ENCODE results near the gene DCUN1D4. TPM values are rescaled to one million over a fixed set of nuclear protein-coding genes. Genes with fewer than 3 reads are reported as not detected.

The DCUN1D4 gene
- total RNA-seq, 1 donor from 2014 or later = 29.5 TPM

GRCh38 chr4:51833236-51833635, 9.7 kb upstream of the DCUN1D4 start:
- Histone ChIP-seq H3K27ac (no peak overlapping the region), H3K4me1 (no peaks in the 10 kb centered on the region), H3K9me3 (no peaks in the 10 kb centered on the region), H3K27me3 (no peaks in the 10 kb centered on the region), H3K4me3 (no peak overlapping the region), H3K36me3 (no peaks in the 10 kb centered on the region)
- intact Hi-C loops (cut with DNase I) = no loop called here
- no peak for TF ChIP-seq CTCF (IDR thresholded peaks at IDR 0.05)
- no peak for DNase-seq (ENCODE audit: low spot score in 2 of 2)

GRCh38 chr4:51835079-51835478, 7.9 kb upstream of the DCUN1D4 start:
- no peak for DNase-seq (ENCODE audit: low spot score in 2 of 2)
- H3K36me3 ChIP-seq = no peaks in the 10 kb centered on the region
- intact Hi-C loops (cut with DNase I) = no loop called here
- H3K9me3 ChIP-seq = no peaks in the 10 kb centered on the region
- TF ChIP-seq CTCF (IDR thresholded peaks at IDR 0.05) = no peak
- H3K27ac ChIP-seq = no peak overlapping the region
- no peaks in the 10 kb centered on the region for H3K27me3 ChIP-seq
- H3K4me3 ChIP-seq = no peak overlapping the region
- no peaks in the 10 kb centered on the region for H3K4me1 ChIP-seq

- H3K4me1 ChIP-seq = no peaks in the 10 kb centered on the region
- intact Hi-C loops (cut with DNase I) = no loop called here
- no peaks in the 10 kb centered on the region for H3K27me3 ChIP-seq
- no peak for TF ChIP-seq CTCF (IDR thresholded peaks at IDR 0.05)
- DNase-seq (ENCODE audit: low spot score in 2 of 2) = no peak
- H3K36me3 ChIP-seq = no peaks in the 10 kb centered on the region
- H3K9me3 ChIP-seq = no peaks in the 10 kb centered on the region
- no peak overlapping the region for H3K4me3 ChIP-seq
- H3K27ac ChIP-seq = no peak overlapping the region
Observed at GRCh38 chr4:51835855-51836254, 7.1 kb upstream of the DCUN1D4 start.

GRCh38 chr4:51836549-51836948, 6.4 kb upstream of the DCUN1D4 start:
- Histone ChIP-seq H3K36me3 (no peaks in the 10 kb centered on the region), H3K4me3 (no peak overlapping the region), H3K4me1 (peaks cover 0 to under 1% of the 10 kb centered on the region in 2 donors), H3K27ac (no peak overlapping the region), H3K27me3 (no peaks in the 10 kb centered on the region), H3K9me3 (no peaks in the 10 kb centered on the region)
- no peak for DNase-seq (ENCODE audit: low spot score in 2 of 2)
- no peak for TF ChIP-seq CTCF (IDR thresholded peaks at IDR 0.05)
- intact Hi-C loops (cut with DNase I) = no loop called here

- H3K36me3 ChIP-seq = no peaks in the 10 kb centered on the region
- H3K27ac ChIP-seq = no peak overlapping the region
- TF ChIP-seq CTCF (IDR thresholded peaks at IDR 0.05) = no peak
- no peaks in the 10 kb centered on the region for H3K27me3 ChIP-seq
- intact Hi-C loops (cut with DNase I) = loop anchor here (5.0 to 10.0 kb wide), 5 partner anchors 54 to 1022 kb away; partner anchors contain the start of genes RASL11B, SGCB and SPATA18
- H3K4me1 ChIP-seq = peaks cover 0 to 7% of the 10 kb centered on the region in 2 donors
- H3K4me3 ChIP-seq = no peak overlapping the region
- DNase-seq (ENCODE audit: low spot score in 2 of 2) = no peak
- no peaks in the 10 kb centered on the region for H3K9me3 ChIP-seq
Observed at GRCh38 chr4:51840781-51841180, 2.2 kb upstream of the DCUN1D4 start.

GRCh38 chr4:51842167-51842553, 793 bp upstream of the DCUN1D4 start:
- peak overlapping the region; percentile 79 to 94 for H3K27ac ChIP-seq
- DNase-seq (ENCODE audit: low spot score in 2 of 2) = no peak
- TF ChIP-seq CTCF (IDR thresholded peaks at IDR 0.05) = no peak
- H3K4me1 ChIP-seq = peaks cover 0 to 7% of the 10 kb centered on the region in 2 donors
- H3K27me3 ChIP-seq = no peaks in the 10 kb centered on the region
- H3K9me3 ChIP-seq = no peaks in the 10 kb centered on the region
- no peaks in the 10 kb centered on the region for H3K36me3 ChIP-seq
- H3K4me3 ChIP-seq = peak overlapping the region; percentile 74 to 95
- intact Hi-C loops (cut with DNase I) = loop anchor here (2.0 to 10.0 kb wide), 6 partner anchors 53 to 1525 kb away; partner anchors contain the start of genes RASL11B, SCFD2, SGCB and SPATA18

All from ascending aorta (tissue), 2 donors.